GM18861 (cell line): ENCODE data around the gene MATK.
A peak's percentile ranks its signal among the peaks of the same experiment; 100 is the strongest.
"Not testable (repeated sequence)": the region's sequence is repeated elsewhere in the genome, so short reads cannot be mapped to it uniquely, and the experiment has no call there.

ENCODE experiments used
- ATAC-seq: cut with Tn5 transposase; IDR thresholded peaks from one replicate; pipeline ENCODE4 v1.9.1; 2021; ENCODE audit not compliant: unreplicated experiment

Gene MATK

GRCh38 chr19:3771000-3771905, 14.9 kb downstream of the MATK start:
- ATAC-seq = no peak

- no peak for ATAC-seq
Measured at GRCh38 chr19:3770136-3770999, 15.8 kb downstream of the MATK start.

DNA sequence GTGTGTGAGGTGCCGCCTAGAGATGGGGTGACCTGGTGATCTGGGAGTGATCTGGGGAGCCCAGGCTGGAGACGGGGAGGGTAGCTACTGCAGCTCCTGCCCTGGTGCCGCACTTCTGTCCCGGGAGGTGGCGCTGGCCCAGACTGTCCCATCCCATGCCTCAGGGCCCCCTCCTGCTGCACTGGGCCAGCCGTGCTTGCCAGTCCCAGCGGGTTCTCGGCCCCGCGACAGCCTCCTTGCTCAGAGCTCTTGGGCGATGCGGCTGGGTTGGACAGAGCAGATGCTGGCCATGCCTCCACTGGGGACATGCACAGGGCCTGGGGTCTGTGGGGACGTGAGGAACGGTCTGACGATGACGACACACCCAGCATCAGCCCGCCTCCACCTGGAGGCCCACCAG, 16.7 kb downstream of the MATK start:
- no peak for ATAC-seq

DNA sequence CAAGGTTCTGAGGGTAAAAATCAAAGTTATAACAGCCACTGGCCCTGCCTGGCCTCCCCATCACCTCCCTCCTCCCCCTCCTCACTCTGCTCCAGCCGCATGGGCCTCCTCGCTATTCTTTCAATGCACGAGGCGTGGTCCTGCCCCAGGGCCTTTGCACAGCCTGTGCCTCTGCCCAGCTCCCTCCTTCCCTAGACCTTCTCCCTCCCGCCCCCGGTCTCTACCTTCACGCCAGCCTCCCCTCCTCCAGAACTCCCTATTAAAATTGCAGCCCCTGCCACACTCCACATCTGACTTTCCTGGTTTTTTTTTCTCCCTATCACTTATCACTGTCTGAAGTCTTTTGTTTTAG, 17.5 kb downstream of the MATK start:
- no peak for ATAC-seq

- ATAC-seq = no peak
Measured at GRCh38 chr19:3768015-3768747, 18.0 kb downstream of the MATK start.

DNA sequence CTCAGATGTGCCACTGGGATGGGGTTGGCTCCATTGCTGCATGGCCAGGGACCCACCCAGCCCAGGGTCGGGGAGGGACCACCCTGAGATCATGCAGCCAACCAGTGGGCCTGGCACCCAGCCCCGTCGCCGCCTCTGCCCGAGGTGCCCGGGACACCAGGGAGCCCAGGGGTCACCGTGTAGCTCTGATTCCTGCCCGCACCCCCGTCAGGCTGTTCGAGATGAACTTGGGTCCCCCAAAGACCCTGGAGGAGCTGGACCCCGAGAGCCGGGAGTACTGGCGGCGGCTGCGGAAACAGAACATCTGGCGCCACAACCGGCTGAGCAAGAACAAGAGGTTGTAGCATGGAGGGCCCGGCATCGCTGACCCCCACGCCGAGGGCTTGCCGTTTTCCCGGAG, 19.1 kb downstream of the MATK start:
- ATAC-seq = no peak

GRCh38 chr19:3766520-3766919, 19.7 kb downstream of the MATK start:
- ATAC-seq = no peak

- ATAC-seq = not testable (repeated sequence)
Measured at GRCh38 chr19:3765757-3766156, 20.4 kb downstream of the MATK start.

DNA sequence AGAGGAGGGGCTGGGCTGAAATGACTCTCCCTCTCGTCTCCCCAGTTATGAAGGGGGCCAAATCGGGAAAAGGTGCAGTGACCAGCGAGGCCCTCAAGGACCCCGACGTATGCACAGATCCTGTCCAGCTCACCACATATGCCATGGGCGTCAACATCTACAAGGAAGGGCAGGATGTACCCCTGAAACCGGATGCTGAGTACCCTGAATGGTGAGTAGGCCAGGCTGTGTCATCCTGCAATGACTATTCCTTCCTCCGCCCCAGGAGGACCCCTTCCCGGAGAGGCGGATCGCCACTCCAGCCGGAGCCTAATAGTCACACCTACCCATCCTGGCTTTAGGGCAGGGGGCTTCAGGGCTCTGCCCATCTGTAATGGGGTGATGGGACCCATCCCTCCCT, 21.1 kb downstream of the MATK start:
- no peak for ATAC-seq

DNA sequence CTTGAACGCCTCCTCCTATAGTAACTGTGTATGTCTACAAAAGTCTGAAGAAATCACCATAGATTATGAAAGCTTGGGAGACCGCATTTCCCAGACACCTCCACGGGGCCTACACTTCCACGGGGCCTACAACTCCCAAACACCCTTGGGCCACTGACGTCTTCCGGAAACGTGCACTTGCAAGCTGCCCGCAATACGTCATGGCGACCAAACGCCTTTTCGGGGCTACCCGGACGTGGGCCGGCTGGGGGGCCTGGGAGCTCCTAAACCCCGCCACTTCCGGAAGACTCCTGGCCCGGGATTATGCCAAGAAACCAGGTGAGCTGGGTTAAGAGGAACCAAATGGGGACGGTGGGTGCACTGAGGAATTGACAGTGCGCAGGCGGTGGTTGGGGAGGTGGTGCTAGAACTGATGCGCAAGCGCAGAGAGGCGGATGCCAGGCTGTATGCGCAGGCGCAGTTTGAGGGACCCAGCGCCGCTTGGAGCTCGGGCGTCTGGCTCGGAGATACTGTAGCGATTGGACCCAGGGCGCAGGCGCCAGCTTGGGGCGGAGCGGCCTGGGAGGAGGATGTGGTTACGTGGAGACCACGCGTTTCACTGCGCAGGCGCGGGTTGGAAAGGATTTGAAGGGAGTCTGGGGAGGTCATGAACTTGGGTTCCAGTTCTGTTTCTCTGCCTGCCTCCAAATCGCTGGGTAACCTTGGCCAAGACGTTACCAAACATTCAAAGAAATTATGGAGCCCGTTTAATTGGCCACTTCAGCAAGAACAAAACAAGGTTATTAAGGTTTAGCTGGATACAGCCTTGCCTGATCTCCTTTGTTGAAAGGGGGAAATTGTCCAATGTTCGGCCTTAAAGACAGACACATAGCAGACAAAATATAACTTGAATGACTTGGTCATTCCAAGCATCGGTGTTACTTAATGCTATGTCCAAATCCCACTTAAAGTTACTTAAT, 23.4 kb downstream of the MATK start, which contains the start of gene MRPL54:
Gene MRPL54 (plus strand): TSS at position 182 of the 959 bp plus-strand sequence. CDS start 19 bp downstream, at position 201.
- ATAC-seq = peak; percentile 64

DNA sequence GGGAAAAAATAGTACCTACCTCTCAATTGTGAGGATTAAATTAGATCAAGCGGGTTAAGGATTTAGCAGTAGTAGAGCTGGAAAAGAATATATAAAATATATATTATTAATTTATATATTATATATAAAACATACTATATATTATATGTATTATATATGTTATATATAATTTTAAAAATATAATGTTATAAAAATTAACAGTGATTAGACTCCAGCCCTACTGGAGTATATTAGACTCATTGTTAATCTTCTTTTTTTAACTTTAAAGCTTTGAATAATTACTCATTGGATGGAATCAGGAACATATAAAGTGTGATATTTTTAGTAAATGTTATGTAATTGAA, 24.1 kb downstream of the MATK start:
- ATAC-seq = peak; percentile 3

- peak; percentile 44 for ATAC-seq
Measured at GRCh38 chr19:3761382-3762129, 24.6 kb downstream of the MATK start, which contains the start of gene APBA3. APBA3 (minus strand) TSS chr19:3761692; CDS start chr19:3760264, 1,428 bp downstream.

DNA sequence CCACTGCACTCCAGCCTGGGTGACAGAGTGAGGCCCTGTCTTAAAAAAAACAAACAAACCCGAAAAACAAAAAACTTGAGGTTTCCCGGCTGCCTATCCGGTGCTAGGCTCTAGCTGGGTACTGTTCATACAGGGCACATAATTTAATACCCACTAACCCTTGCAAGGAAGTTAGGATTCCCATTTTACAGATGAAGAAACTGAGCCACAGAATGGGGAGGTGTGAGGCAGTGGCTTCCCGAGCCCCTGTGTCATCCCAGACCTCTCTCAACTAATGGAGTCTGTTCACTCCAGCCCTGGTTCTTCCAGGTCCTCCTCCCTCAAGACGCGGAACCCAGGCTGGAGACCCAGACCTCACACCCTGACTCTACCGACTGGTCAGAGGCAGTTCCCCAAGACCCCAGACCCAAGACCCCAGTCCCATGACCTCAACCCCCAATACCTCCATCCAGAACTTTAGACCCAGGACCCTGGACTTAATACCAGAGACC, 25.3 kb downstream of the MATK start:
- ATAC-seq = no peak

GRCh38 chr19:3759482-3760254, 26.5 kb downstream of the MATK start:
- no peak for ATAC-seq

GRCh38 chr19:3758297-3758696, 27.9 kb downstream of the MATK start:
- ATAC-seq = not testable (repeated sequence)

DNA sequence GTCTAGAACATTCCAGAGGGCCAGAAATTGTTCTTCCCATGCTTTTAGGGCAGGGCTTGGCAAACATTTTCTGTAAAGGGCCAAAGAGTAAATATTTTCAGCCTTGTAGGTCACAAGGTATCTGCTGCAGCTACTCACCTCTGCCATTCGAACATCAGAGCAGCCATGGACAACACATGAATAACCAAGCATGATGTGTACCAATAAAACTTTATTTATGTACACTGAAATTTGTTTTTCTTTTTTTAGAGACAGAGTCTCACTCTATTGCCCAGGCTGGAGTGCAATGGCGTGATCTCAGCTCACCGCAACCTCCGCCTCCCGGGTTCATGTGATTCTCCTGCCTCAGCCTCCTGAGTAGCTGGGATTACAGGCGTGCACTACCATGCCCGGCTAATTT, 28.5 kb downstream of the MATK start:
- ATAC-seq = not testable (repeated sequence)

GRCh38 chr19:3753631-3754410, 32.4 kb downstream of the MATK start:
- no peak for ATAC-seq

GRCh38 chr19:3752492-3752891, 33.7 kb downstream of the MATK start:
- no peak for ATAC-seq
